Astrocyte of the cerebellum (primary cell): Measurements from ENCODE around the gene C5orf58.

Experiments used
- DNase-seq: peaks from one replicate; pipeline ENCODE4 v3.0.0-alpha.2; 2011; ENCODE audit warnings: low read depth
- H3K4me3 ChIP-seq: 2 replicates; pipeline ENCODE4 v1.5.1; 2011; ENCODE audit warnings: mild to moderate bottlenecking, low read depth, low read length, moderate library complexity
- in situ Hi-C: cut with HindIII; loops from 2 replicates; pipeline ENCODE4 v1.10.0; 2017; ENCODE audit warnings: low sequenced_read_pairs
- TF ChIP-seq, protein P1 (sequence below): IDR thresholded peaks from 2 replicates; pipeline ENCODE4 v1.5.1; 2012; ENCODE audit warnings: low read length, low read depth, moderate library complexity, mild to moderate bottlenecking; ENCODE audit errors: missing control alignments

C5orf58 gene, protein sequence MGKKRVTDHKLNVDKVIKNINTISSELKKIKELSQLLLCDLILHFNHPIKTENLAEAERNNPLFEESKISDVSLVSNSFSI

DNA sequence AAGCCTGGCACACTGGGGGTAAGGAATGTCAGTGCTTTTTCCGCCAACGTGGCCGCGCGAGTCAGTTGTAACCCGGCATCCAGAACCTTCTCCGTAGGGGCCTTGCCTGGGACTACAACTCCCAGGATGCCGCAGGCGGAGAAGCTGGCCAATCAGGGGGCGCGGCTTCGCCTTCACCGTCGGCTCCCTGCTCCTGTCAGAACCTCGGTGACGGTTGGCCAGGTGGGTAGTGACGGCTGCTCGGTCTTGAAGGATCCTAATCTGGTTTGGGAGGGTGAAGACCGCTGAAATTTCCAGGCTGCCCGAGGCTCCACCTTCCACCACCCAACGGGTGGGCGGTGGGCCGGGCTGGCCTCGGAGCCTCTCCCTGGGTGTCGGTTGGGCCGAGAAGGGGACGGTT, at the start of gene C5orf58:
TSS of gene C5orf58 (plus strand) at position 200 of the 400 bp plus-strand sequence. CDS start 1,992 bp downstream, outside the sequence.
- in situ Hi-C loops: loop anchor here (10.0 kb wide), 1 partner anchor 172 kb away; no protein-coding TSS in a partner anchor
- DNase-seq: no peak
- TF ChIP-seq, protein P1, sequence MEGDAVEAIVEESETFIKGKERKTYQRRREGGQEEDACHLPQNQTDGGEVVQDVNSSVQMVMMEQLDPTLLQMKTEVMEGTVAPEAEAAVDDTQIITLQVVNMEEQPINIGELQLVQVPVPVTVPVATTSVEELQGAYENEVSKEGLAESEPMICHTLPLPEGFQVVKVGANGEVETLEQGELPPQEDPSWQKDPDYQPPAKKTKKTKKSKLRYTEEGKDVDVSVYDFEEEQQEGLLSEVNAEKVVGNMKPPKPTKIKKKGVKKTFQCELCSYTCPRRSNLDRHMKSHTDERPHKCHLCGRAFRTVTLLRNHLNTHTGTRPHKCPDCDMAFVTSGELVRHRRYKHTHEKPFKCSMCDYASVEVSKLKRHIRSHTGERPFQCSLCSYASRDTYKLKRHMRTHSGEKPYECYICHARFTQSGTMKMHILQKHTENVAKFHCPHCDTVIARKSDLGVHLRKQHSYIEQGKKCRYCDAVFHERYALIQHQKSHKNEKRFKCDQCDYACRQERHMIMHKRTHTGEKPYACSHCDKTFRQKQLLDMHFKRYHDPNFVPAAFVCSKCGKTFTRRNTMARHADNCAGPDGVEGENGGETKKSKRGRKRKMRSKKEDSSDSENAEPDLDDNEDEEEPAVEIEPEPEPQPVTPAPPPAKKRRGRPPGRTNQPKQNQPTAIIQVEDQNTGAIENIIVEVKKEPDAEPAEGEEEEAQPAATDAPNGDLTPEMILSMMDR: no peak
- H3K4me3 ChIP-seq: no peak within 1 kb of the TSS

DNA sequence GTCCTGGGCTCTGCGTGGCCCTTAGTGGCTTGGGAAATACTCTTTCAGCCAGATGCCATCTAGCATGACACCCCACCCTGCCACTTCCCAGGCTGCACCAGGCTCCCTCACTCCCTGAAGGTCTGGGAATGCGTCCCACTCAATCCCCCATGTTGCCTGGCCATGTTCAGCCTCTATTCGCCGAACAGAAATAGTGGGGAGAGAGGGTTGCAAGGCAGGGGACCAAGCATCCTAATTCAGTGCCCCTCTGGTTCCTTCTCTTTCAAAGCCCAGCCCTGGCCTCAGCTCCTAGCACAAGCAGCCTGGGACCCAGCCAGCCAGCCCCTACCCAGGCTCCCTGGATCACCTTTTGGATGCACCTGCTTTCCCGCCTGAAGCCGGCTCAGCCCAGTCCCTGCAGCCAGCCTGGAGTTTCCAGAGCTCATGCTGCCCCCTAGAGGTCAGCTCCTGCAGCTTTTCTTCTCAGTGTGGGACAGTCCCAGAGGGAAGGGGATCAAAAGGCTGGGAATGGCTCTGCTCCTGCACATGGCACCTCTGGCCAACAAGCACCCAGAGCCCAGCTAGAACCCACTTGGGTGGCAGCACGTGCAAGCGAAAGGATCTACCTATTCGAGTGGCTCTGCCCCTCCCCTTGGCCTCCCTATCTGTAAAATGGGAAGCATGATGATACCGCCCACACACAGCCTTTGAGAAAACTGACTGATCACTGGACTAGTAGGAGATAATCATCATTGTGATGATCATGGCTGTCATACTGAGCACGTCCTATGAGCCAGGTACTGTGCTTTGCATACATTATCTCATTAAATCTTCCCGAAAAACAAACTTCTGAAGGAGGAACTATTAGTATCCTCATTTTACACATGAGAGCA, 48.7 kb upstream of the C5orf58 start:
- TF ChIP-seq, protein P1: peak; percentile 92
- H3K4me3 ChIP-seq: no peak overlapping the region
- DNase-seq: peak; percentile 13
- in situ Hi-C loops: no loop called here

DNA sequence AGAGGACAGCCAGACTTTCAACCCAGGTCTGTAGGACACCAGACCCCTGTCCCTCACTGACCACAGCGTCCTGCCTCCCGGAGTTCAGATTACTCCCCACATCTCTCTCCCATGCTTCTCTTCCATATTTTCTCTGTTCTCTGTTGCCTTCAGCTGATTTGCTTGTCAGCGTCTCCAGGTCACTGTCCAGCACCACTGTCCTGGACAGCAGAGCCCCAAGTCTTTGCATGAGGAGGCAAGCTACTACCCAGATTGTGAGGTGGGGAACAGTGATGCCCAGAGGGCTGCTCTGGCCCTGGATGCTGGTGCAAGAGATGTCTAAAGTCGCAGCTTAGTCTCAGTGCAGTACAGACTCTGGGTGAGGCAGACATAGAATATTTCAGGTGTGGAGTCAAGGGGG, 48.0 kb upstream of the C5orf58 start:
- in situ Hi-C loops: no loop called here

DNA sequence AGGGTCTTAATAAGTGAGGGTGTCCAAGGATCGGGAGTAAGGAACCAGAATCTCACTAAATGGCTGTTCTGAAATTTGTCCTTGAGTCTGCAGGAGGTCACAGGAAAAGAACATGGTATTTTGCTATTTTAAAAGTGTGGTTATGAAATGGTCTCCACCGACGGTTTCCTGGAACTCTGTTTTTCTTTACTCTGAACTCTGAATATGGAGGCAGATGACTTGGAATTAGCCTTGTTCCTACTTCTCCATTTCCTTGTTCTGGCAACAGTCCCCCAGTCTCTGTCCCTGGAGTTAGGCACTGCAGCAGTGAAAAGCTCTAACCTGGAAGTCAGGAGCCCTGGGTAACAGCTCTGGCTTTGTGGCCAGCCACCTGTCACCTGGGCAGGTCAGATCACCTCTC, 46.6 kb upstream of the C5orf58 start:
- no peak for DNase-seq
- H3K4me3 ChIP-seq: no peak overlapping the region
- TF ChIP-seq, protein P1: no peak
- in situ Hi-C loops: no loop called here

More for the DNA sequence above, 48.0 kb upstream of the C5orf58 start:
- TF ChIP-seq, protein P1: no peak
- DNase-seq: no peak
- no peak overlapping the region for H3K4me3 ChIP-seq

DNA sequence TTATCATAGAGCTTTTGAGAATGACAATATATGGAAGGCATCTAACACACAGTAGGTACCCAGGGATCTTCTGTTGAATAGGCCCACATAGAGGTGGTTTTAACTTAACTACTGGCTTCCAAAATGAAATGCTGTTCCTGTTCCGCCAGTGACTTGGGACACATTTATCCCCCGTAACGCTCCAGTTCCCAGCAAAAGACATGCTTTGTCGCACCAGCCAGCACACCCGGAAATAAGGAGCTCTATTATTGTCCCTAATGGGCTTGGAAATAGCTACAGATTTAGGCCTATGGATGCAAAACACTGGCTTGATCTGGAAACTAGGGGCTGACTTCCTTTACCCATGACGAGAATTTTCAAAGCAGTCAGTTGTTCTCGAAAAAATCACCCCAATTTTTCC, 45.9 kb upstream of the C5orf58 start:
- H3K4me3 ChIP-seq: no peak overlapping the region
- DNase-seq: no peak
- in situ Hi-C loops: no loop called here
- TF ChIP-seq, protein P1: no peak

DNA sequence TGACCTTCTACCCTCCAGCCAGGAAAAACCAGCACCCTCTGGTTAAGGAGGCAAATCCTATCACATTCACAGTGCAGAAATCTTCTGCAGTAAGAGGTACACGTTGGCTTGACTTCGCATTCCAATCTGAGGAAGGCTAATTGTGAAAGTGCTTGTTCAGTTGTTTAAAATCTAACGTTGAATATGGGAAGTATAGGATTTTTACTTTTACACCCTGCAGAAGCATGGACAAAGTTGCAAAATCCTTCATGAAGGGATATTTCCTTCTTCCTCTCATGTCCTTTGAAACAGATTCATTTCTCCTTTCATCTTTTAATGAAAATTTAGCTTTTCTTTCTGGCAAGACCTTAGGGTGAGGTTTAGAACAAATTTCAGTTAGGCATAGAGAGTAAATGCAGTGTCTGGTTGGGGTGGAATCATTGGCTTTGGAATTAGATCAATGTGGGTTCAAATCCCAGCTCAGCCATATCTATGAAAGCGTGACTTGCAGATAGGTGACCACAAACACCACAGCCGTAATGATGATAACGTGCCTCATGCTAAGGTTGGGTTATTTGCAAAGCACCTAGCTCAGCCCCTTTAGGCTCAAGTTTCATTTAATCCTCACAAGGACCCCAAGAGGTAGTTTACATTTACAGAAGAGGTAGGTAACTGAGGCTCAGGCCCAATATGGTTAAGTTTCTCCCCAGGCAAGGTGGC, 42.2 kb upstream of the C5orf58 start:
- no peak overlapping the region for H3K4me3 ChIP-seq
- in situ Hi-C loops: no loop called here
- no peak for DNase-seq
- TF ChIP-seq, protein P1: no peak
